KMS-11 (cell line): Measurements from ENCODE around the gene PSTPIP2.
A peak's percentile ranks its signal among the peaks of the same experiment; 100 is the strongest.
"Not testable (repeated sequence)": the region's sequence is repeated elsewhere in the genome, so short reads cannot be mapped to it uniquely, and the experiment has no call there.

Source experiments
- H2AFZ ChIP-seq: fragments of 200-600 bp; sonication (generic); 2 replicates; pipeline ENCODE4 v1.6.1; 2016; ENCODE audit warnings: antibody characterized with exemption, mixed run types, low read depth
- H3K27ac ChIP-seq: fragments of 200-600 bp; sonication (generic); 2 replicates; pipeline ENCODE4 v1.6.1; 2016; ENCODE audit warnings: mild to moderate bottlenecking, mixed run types
- H3K27me3 ChIP-seq: fragments of 200-600 bp; sonication (generic); 2 replicates; pipeline ENCODE4 v1.6.1; 2017; ENCODE audit warnings: mild to moderate bottlenecking, low read depth, mixed run types, moderate library complexity; ENCODE audit not compliant: insufficient read depth
- H3K36me3 ChIP-seq: fragments of 200-600 bp; sonication (generic); 2 replicates; pipeline ENCODE4 v1.6.1; 2017; ENCODE audit warnings: mild to moderate bottlenecking, mixed run types; ENCODE audit not compliant: insufficient read depth
- H3K4me1 ChIP-seq: fragments of 200-600 bp; sonication (generic); 2 replicates; pipeline ENCODE4 v1.6.1; 2016; ENCODE audit warnings: mild to moderate bottlenecking, low read depth, mixed run types; ENCODE audit not compliant: poor library complexity, severe bottlenecking
- H3K4me2 ChIP-seq: fragments of 200-600 bp; sonication (generic); 2 replicates; pipeline ENCODE4 v1.7.0; 2016; ENCODE audit warnings: mild to moderate bottlenecking, mixed run types
- H3K4me3 ChIP-seq: fragments of 200-600 bp; sonication (generic); IDR thresholded peaks from 2 replicates; pipeline ENCODE4 v1.6.1; 2017; ENCODE audit warnings: low read depth, low read length, mixed read lengths; ENCODE audit not compliant: insufficient read depth
- H3K79me2 ChIP-seq: fragments of 200-600 bp; sonication (generic); 2 replicates; pipeline ENCODE4 v1.6.1; 2016; ENCODE audit warnings: low read depth, mixed run types; ENCODE audit not compliant: insufficient read depth
- H3K9ac ChIP-seq: fragments of 200-600 bp; sonication (generic); 2 replicates; pipeline ENCODE4 v1.6.1; 2016; ENCODE audit warnings: mild to moderate bottlenecking, mixed run types
- H4K20me1 ChIP-seq: fragments of 200-600 bp; sonication (generic); 2 replicates; pipeline ENCODE4 v1.6.1; 2016; ENCODE audit warnings: mild to moderate bottlenecking, mixed run types; ENCODE audit not compliant: insufficient read depth
- CTCF ChIP-seq: fragments of 200-600 bp; sonication (generic); conservative IDR thresholded peaks from 2 replicates; pipeline ENCODE4 v1.6.1; 2017; ENCODE audit warnings: low read depth, mild to moderate bottlenecking, antibody characterized with exemption, low read length, moderate library complexity, mixed read lengths

PSTPIP2 gene

GRCh38 chr18:45974088-45974536, 97.9 kb downstream of the PSTPIP2 start:
- H3K4me3 ChIP-seq: no peak overlapping the region
- no peak overlapping the region for H3K9ac ChIP-seq
- H2AFZ ChIP-seq: no peak overlapping the region
- no peak overlapping the region for H3K27ac ChIP-seq
- H3K4me1 ChIP-seq: no peaks in the 10 kb centered on the region
- TF ChIP-seq CTCF: peak; percentile 80
- H4K20me1 ChIP-seq: no peaks in the 10 kb centered on the region
- H3K79me2 ChIP-seq: no peaks in the 10 kb centered on the region
- no peaks in the 10 kb centered on the region for H3K27me3 ChIP-seq
- H3K4me2 ChIP-seq: no peak overlapping the region
- H3K36me3 ChIP-seq: no peaks in the 10 kb centered on the region

- H3K9ac ChIP-seq: peak within 1 kb of the TSS; percentile 41; the same call in 1 of the 2 replicates
- no peak for TF ChIP-seq CTCF
- peak within 1 kb of the TSS; percentile 62 for H3K4me2 ChIP-seq
- H2AFZ ChIP-seq: peak within 1 kb of the TSS; percentile 98
- H3K27me3 ChIP-seq: no peaks in the 10 kb centered on the region
- H3K36me3 ChIP-seq: no peaks in the 10 kb centered on the region
- peaks cover 42% of the 10 kb centered on the region for H3K4me1 ChIP-seq
- peak within 1 kb of the TSS; percentile 29 for H3K27ac ChIP-seq
- no peaks in the 10 kb centered on the region for H4K20me1 ChIP-seq
- H3K79me2 ChIP-seq: peaks cover 39% of the 10 kb centered on the region
- H3K4me3 ChIP-seq: peak within 1 kb of the TSS; percentile 7
These were observed 104.9 kb downstream of the PSTPIP2 start, which contains the start of gene EPG5 for GRCh38 chr18:45967007-45967706. Gene EPG5, minus strand, starts transcription at chr18:45967329. Its CDS starts 90 bp downstream, at chr18:45967239.

GRCh38 chr18:45964913-45965312, 107.1 kb downstream of the PSTPIP2 start:
- H4K20me1 ChIP-seq, H3K36me3 ChIP-seq, H3K27ac ChIP-seq, H3K9ac ChIP-seq, H2AFZ ChIP-seq, H3K4me3 ChIP-seq, H3K4me2 ChIP-seq, H3K27me3 ChIP-seq: not testable (repeated sequence)
- Histone ChIP-seq H3K79me2 (peaks cover 59% of the 10 kb centered on the region), H3K4me1 (peaks cover 64% of the 10 kb centered on the region)

GRCh38 chr18:45962866-45963265, 109.2 kb downstream of the PSTPIP2 start:
- Histone ChIP-seq H3K4me2 (peak overlapping the region; percentile 76), H3K4me3 (no peak overlapping the region), H2AFZ (no peak overlapping the region), H4K20me1 (no peaks in the 10 kb centered on the region), H3K79me2 (peaks cover 76% of the 10 kb centered on the region), H3K27me3 (no peaks in the 10 kb centered on the region), H3K4me1 (peaks cover 64% of the 10 kb centered on the region), H3K9ac (peak overlapping the region; percentile 3; the same call in 1 of the 2 replicates), H3K36me3 (no peaks in the 10 kb centered on the region), H3K27ac (peak overlapping the region; percentile 59)
- TF ChIP-seq CTCF: no peak

- Histone ChIP-seq H2AFZ (no peak overlapping the region), H3K4me1 (peaks cover 62% of the 10 kb centered on the region), H3K36me3 (no peaks in the 10 kb centered on the region), H3K4me2 (peak overlapping the region; percentile 76), H3K9ac (peak overlapping the region; percentile 3; the same call in 1 of the 2 replicates), H3K4me3 (no peak overlapping the region), H3K27me3 (no peaks in the 10 kb centered on the region), H4K20me1 (no peaks in the 10 kb centered on the region), H3K79me2 (peaks cover 80% of the 10 kb centered on the region), H3K27ac (peak overlapping the region; percentile 59)
- no peak for TF ChIP-seq CTCF
These were observed 109.6 kb downstream of the PSTPIP2 start for GRCh38 chr18:45962461-45962860.

GRCh38 chr18:45959484-45959883, 112.6 kb downstream of the PSTPIP2 start:
- H3K79me2 ChIP-seq: peaks cover 56% of the 10 kb centered on the region
- not testable (repeated sequence) for H4K20me1 ChIP-seq, H2AFZ ChIP-seq

More at GRCh38 chr18:45959484-45959883, 112.6 kb downstream of the PSTPIP2 start:
- not testable (repeated sequence) for H3K36me3 ChIP-seq, H3K4me3 ChIP-seq, H3K9ac ChIP-seq, H3K27ac ChIP-seq, H3K4me2 ChIP-seq, H3K27me3 ChIP-seq
- peaks cover 48% of the 10 kb centered on the region for H3K4me1 ChIP-seq
